ENCODE measurements around the gene GUCA1C. TPM values are rescaled to one million over a fixed set of nuclear protein-coding genes. Genes with fewer than 3 reads are reported as not detected.

Gene GUCA1C
- total and polyA plus RNA-seq, 9 of the 15 experiments (the other 6 are each of a cell fraction or from before 2014, with no cell fraction given): not detected

DNA sequence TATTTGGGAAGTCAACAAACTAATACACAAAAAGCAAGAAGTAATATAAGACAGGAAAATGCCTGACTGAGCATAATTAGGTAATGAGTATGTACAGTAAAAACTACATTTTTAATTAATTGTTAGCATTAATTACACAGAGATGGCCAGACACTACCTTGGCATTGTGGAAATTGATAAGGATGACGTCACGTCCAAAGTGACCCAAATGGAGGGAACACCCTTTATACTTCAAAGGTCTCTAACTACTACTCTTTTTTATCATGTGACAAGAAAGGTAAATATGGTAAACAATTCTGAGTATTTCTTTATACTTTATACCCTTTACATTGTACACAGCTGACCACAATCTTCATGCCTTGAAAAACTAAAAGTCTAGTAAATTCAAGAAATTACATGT lies 22.4 kb upstream of the GUCA1C start:
- intact Hi-C loops (cut with micrococcal nuclease) (no loop called here), in situ Hi-C loops (cut with MboI) (no loop called here)
- H3K4me2 ChIP-seq (ENCODE audit: insufficient read depth, low read length): no peak overlapping the region
- no peak overlapping the region for H3K27ac ChIP-seq (ENCODE audit: extremely low read depth, low read depth, low read length)
- no peak for ATAC-seq
- no peak overlapping the region for H3K9ac ChIP-seq (ENCODE audit: insufficient read depth in 1 of 2, low read depth in 2 of 2, low read length in 2 of 2)
- POLR2A ChIA-PET: no interaction called here
- H3K36me3 ChIP-seq (ENCODE audit: control insufficient read depth, insufficient read depth, low read length): no peaks in the 10 kb centered on the region
- no peaks in the 10 kb centered on the region for H3K9me1 ChIP-seq (ENCODE audit: control insufficient read depth, insufficient read depth, low read length)
- H3K79me2 ChIP-seq (ENCODE audit: control insufficient read depth, insufficient read depth, low read length): no peaks in the 10 kb centered on the region
- CTCF ChIA-PET (ENCODE audit: low intra/inter-chr PET ratio): no interaction called here
- BruUV-seq (replicated peaks): no TSS peak
- 0% methylated on average over 2 of the region's 2 CpGs for WGBS (ENCODE audit: insufficient coverage, low coverage, missing lambda C conversion rate)
- no peak for TF ChIP-seq NR4A1 (CRISPR knock-in tag; IDR thresholded peaks at IDR 0.05)
- no peak for TF ChIP-seq NR4A1 (tag; IDR thresholded peaks at IDR 0.05)
- TF ChIP-seq CREM (IDR thresholded peaks at IDR 0.05; ENCODE audit: low read depth): no peak
- no peak for TF ChIP-seq TOE1 (IDR thresholded peaks at IDR 0.05; ENCODE audit: borderline replicate concordance)
- TF ChIP-seq TOE1 (CRISPR knock-in tag; IDR thresholded peaks at IDR 0.05; ENCODE audit: borderline replicate concordance, low read depth): no peak
- no peak for TF ChIP-seq CBX1 (IDR thresholded peaks at IDR 0.05; ENCODE audit: low read depth)
- no peak for TF ChIP-seq NRF1 (conservative IDR thresholded peaks at IDR 0.05 in 1 of 2, IDR thresholded peaks at IDR 0.05 in 1 of 2)
- no peak for TF ChIP-seq JUN (IDR thresholded peaks at IDR 0.05; ENCODE audit: borderline replicate concordance, low read depth, low read length)
- no peak for TF ChIP-seq JUN (CRISPR knock-in tag; IDR thresholded peaks at IDR 0.05; ENCODE audit: borderline replicate concordance)
- no peak for TF ChIP-seq FOXK1 (CRISPR knock-in tag; IDR thresholded peaks at IDR 0.05; ENCODE audit: borderline replicate concordance)
- TF ChIP-seq RNF2 (IDR thresholded peaks at IDR 0.05): no peak
- TF ChIP-seq POLR2AphosphoS5 (IDR thresholded peaks at IDR 0.05; ENCODE audit: control insufficient read depth, insufficient read depth, low read depth, low read length): no peak
- no peak for TF ChIP-seq TEAD1 (CRISPR knock-in tag; IDR thresholded peaks at IDR 0.05)
- TF ChIP-seq BRCA1 (IDR thresholded peaks at IDR 0.05): no peak
- no peak for TF ChIP-seq BRCA1 (CRISPR knock-in tag; IDR thresholded peaks at IDR 0.05)
- no peak for FAIRE-seq
- no peaks in the 10 kb centered on the region for H3K27me3 ChIP-seq (ENCODE audit: control insufficient read depth in 2 of 2, insufficient read depth in 2 of 2, low read length in 2 of 2)
- H3K9me3 ChIP-seq (replicated peaks; ENCODE audit: control insufficient read depth, insufficient read depth, low read depth, low read length): no peaks in the 10 kb centered on the region
- no peaks in the 10 kb centered on the region for H3K4me1 ChIP-seq (replicated peaks in 1 of 2; ENCODE audit: control insufficient read depth in 2 of 2, insufficient read depth in 2 of 2, low read length in 2 of 2)
- DNase-seq (ENCODE audit: extremely low read depth in 1 of 4, low spot score in 3 of 4): no peak
- H3K4me3 ChIP-seq: no peak overlapping the region
- no peaks in the 10 kb centered on the region for H4K20me1 ChIP-seq (replicated peaks; ENCODE audit: control insufficient read depth, insufficient read depth, low read length)
- no peak overlapping the region for H2AFZ ChIP-seq (ENCODE audit: low read depth, low read length)

Data from K562 (cell line).